SH-SY5Y (cell line): ENCODE results near the gene QRFPR.

Source experiments
- GATA2 ChIP-seq: IDR thresholded peaks from 2 replicates; pipeline ENCODE4 v1.6.1; 2011; ENCODE audit warnings: mild to moderate bottlenecking, low read depth, low read length
- GATA3 ChIP-seq: IDR thresholded peaks from 2 replicates; pipeline ENCODE4 v1.6.1; 2011; ENCODE audit warnings: low read depth, mild to moderate bottlenecking, low read length, moderate library complexity

DNA sequence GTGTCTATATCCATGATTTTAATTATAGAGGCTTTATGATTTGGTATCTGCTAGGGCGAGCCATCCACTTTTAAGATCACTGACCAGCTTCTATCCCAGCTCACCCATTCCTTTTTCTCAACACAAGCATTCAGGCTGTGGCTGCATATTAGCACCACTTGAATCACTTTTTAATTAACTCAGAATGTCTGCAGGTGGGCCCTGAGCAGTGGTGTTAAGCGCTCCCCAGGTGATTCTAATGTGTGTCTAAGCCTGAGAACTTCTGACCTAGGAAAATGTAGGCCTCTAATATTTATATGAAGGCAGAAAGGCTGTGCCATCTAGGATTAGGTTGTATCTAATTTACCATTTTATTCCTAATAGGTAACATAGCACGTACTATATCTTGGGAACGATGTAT lies 19.8 kb upstream of the QRFPR start:
- no peak for TF ChIP-seq GATA2
- no peak for TF ChIP-seq GATA3
